ENCODE results near the gene PARP8. TPM values are rescaled to one million over a fixed set of nuclear protein-coding genes. Genes with fewer than 3 reads are reported as not detected.

PARP8 gene
- total and polyA plus RNA-seq, 9 of the 15 experiments (the other 6 are each of a cell fraction or from before 2014, with no cell fraction given) = 0.03 to 0.31 TPM; not detected in 7

GRCh38 chr5:50786073-50786472 is 119.6 kb downstream of the PARP8 start:
- CTCF ChIA-PET (ENCODE audit: low intra/inter-chr PET ratio) = no interaction called here
- H3K79me2 ChIP-seq (ENCODE audit: control insufficient read depth, insufficient read depth, low read length) = no peaks in the 10 kb centered on the region
- POLR2A ChIA-PET = no interaction called here
- DNase-seq (ENCODE audit: extremely low read depth in 1 of 4, low spot score in 3 of 4) (no peak), FAIRE-seq (no peak), ATAC-seq (no peak)
- H4K20me1 ChIP-seq (replicated peaks; ENCODE audit: control insufficient read depth, insufficient read depth, low read length) = no peaks in the 10 kb centered on the region
- H3K27ac ChIP-seq (ENCODE audit: extremely low read depth, low read depth, low read length) = no peak overlapping the region
- H3K9me1 ChIP-seq (ENCODE audit: control insufficient read depth, insufficient read depth, low read length) = no peaks in the 10 kb centered on the region
- H3K27me3 ChIP-seq (ENCODE audit: control insufficient read depth in 2 of 2, insufficient read depth in 2 of 2, low read length in 2 of 2) = no peaks in the 10 kb centered on the region
- no peaks in the 10 kb centered on the region for H3K36me3 ChIP-seq (ENCODE audit: control insufficient read depth, insufficient read depth, low read length)
- intact Hi-C loops (cut with micrococcal nuclease) (no loop called here), in situ Hi-C loops (cut with MboI) (no loop called here)
- no peak overlapping the region for H3K4me2 ChIP-seq (ENCODE audit: insufficient read depth, low read length)
- no peak overlapping the region for H2AFZ ChIP-seq (ENCODE audit: low read depth, low read length)
- no peak overlapping the region for H3K4me3 ChIP-seq
- H3K9me3 ChIP-seq (replicated peaks; ENCODE audit: control insufficient read depth, insufficient read depth, low read depth, low read length) = no peaks in the 10 kb centered on the region; the same call in 1 of the 2 replicates
- H3K4me1 ChIP-seq (replicated peaks in 1 of 2; ENCODE audit: control insufficient read depth in 2 of 2, insufficient read depth in 2 of 2, low read length in 2 of 2) = no peaks in the 10 kb centered on the region
- TF ChIP-seq MYBL2 (IDR thresholded peaks at IDR 0.05; ENCODE audit: low read depth) (no peak), MYBL2 (CRISPR knock-in tag; IDR thresholded peaks at IDR 0.05; ENCODE audit: borderline replicate concordance) (no peak), ZNF282 (CRISPR knock-in tag; IDR thresholded peaks at IDR 0.05) (no peak), TBP (optimal IDR thresholded peaks at IDR 0.05; ENCODE audit: low read depth, low read length) (no peak), TRIM25 (IDR thresholded peaks at IDR 0.05; ENCODE audit: borderline replicate concordance) (no peak), MCM5 (IDR thresholded peaks at IDR 0.05; ENCODE audit: low read depth) (no peak), ZNF212 (CRISPR knock-in tag; IDR thresholded peaks at IDR 0.05) (no peak), TAF1 (IDR thresholded peaks at IDR 0.05; ENCODE audit: control insufficient read depth, extremely low read depth, insufficient read depth, low read length, severe bottlenecking) (no peak), POLR2AphosphoS2 (IDR thresholded peaks at IDR 0.05; ENCODE audit: low read length) (no peak), ZNF263 (CRISPR knock-in tag; IDR thresholded peaks at IDR 0.05; ENCODE audit: borderline replicate concordance) (no peak), POLR3A (IDR thresholded peaks at IDR 0.05; ENCODE audit: borderline replicate concordance, extremely low read depth, insufficient read depth, insufficient read length) (no peak), PHF8 (IDR thresholded peaks at IDR 0.05; ENCODE audit: borderline replicate concordance, low read length) (no peak), SIN3B (IDR thresholded peaks at IDR 0.05; ENCODE audit: low read depth) (no peak)
- H3K9ac ChIP-seq (ENCODE audit: insufficient read depth in 1 of 2, low read depth in 2 of 2, low read length in 2 of 2) = no peak overlapping the region
- BruUV-seq (replicated peaks) = no TSS peak
